ENCODE measurements around the gene PSMD14. TPM values are rescaled to one million over a fixed set of nuclear protein-coding genes. Genes with fewer than 3 reads are reported as not detected.

Gene PSMD14
- total and polyA plus RNA-seq, 2 of the 13 experiments (the other 11 are each of a cell fraction or from before 2014, with no cell fraction given) = 60.6 to 149 TPM

DNA sequence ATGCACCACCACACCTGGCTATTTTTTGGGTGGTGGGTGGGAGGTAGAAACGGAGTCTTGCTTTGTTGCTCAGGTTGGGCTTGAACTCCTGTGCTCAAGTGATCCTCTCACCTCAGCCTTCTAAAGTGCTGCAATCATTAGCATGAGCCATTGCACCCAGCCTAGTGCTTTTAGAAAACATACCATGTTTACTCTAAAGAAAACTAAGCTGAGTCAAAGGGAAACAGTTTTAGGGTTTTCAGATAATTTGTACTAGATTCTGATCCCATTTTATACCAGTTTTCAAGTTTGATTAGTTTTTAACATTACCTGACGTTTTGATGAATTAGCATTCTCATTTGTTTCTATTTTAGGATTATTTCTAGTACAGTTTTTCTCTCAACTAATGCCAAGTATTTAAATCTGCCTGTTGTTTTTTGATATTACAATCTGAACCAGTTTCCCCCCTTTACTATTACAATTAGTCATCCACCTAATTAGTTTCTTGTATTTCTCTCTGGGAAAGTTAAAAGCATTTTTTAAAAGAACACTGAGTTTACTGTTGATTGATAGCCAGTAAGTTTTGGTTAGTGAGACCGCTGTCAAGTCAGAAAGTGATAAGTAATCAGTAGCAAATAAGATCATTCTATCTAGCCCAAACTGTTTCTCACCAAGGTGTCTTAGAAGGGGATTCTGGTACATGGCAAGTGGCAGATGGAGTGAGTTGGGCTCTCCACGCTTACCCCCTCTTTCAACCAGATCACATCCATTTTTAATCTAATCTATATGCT lies 83.7 kb downstream of the PSMD14 start:
- 98% methylated on average over 4 of the region's 4 CpGs for WGBS (ENCODE audit: low lambda C conversion rate)
- intact Hi-C loops (cut with micrococcal nuclease; ENCODE audit: unreplicated experiment) (loop anchor here (5.0 kb wide), 1 partner anchor 85 kb away; the partner anchor contains the start of gene PSMD14), in situ Hi-C loops (cut with HindIII; ENCODE audit: extremely low pct_ligation_motif_present, low pct_unique_long_range_greater_than_20kb) (no loop called here)
- FAIRE-seq (no peak), DNase-seq (ENCODE audit: low spot score) (no peak), ATAC-seq (no peak)
- no TSS peak for BruUV-seq (replicated peaks)
- no peak overlapping the region for H3K4me2 ChIP-seq (ENCODE audit: low read depth, low read length)
- H2AFZ ChIP-seq (ENCODE audit: low read length) = no peak overlapping the region
- H3K27ac ChIP-seq (ENCODE audit: extremely low read length, insufficient read depth, low read length) = no peak overlapping the region
- peaks cover 13 to 56% of the 10 kb centered on the region in 2 experiments for H3K36me3 ChIP-seq (replicated peaks in 1 of 2; ENCODE audit: control insufficient read depth in 1 of 2, insufficient read depth in 2 of 2, low read length in 2 of 2)
- H3K9ac ChIP-seq (ENCODE audit: insufficient read depth, low read depth, low read length) = no peak overlapping the region
- POLR2A ChIA-PET = no interaction called here
- H3K9me3 ChIP-seq (ENCODE audit: low read length) = no peaks in the 10 kb centered on the region
- no peaks in the 10 kb centered on the region for H4K20me1 ChIP-seq (ENCODE audit: insufficient read depth, low read length)
- no peaks in the 10 kb centered on the region for H3K4me1 ChIP-seq (ENCODE audit: insufficient read depth, low read length)
- CTCF ChIA-PET (ENCODE audit: low intra/inter-chr PET ratio, low total read pairs) = no interaction called here
- no peaks in the 10 kb centered on the region for H3K27me3 ChIP-seq (ENCODE audit: control insufficient read depth in 1 of 2, insufficient read depth in 2 of 2, low read length in 2 of 2)
- no peak overlapping the region for H3K4me3 ChIP-seq (replicated peaks in 1 of 3; ENCODE audit: insufficient read depth in 1 of 3, low read depth in 2 of 3, low read length in 3 of 3)
- no peaks in the 10 kb centered on the region for H3K79me2 ChIP-seq (ENCODE audit: insufficient read depth, low read length)
- TF ChIP-seq ZNF256 (CRISPR knock-in tag; conservative IDR thresholded peaks at IDR 0.05) (no peak), ZNF7 (CRISPR knock-in tag; IDR thresholded peaks at IDR 0.05) (no peak)

GRCh38 chr2:161400076-161400475 lies 91.9 kb downstream of the PSMD14 start:
- ATAC-seq (no peak), FAIRE-seq (no peak), DNase-seq (ENCODE audit: low spot score) (no peak)
- no peak overlapping the region for H2AFZ ChIP-seq (ENCODE audit: low read length)
- H3K27me3 ChIP-seq (ENCODE audit: control insufficient read depth in 1 of 2, insufficient read depth in 2 of 2, low read length in 2 of 2) = no peaks in the 10 kb centered on the region
- ChIA-PET CTCF (ENCODE audit: low intra/inter-chr PET ratio, low total read pairs) (no interaction called here), POLR2A (interaction anchor here (0.6 kb wide), 1 partner anchor 1785 kb away, joined by 3 read pairs; no protein-coding TSS in a partner anchor)
- TF ChIP-seq KLF9 (CRISPR knock-in tag; IDR thresholded peaks at IDR 0.05; ENCODE audit: low read depth) = no peak
- no peak for TF ChIP-seq ZNF879 (CRISPR knock-in tag; IDR thresholded peaks at IDR 0.05)
- TF ChIP-seq ZNF24 (IDR thresholded peaks at IDR 0.05) = no peak
- TF ChIP-seq ZFP90 (CRISPR knock-in tag; IDR thresholded peaks at IDR 0.05; ENCODE audit: borderline replicate concordance) = no peak
- no peak for TF ChIP-seq CENPBD1 (CRISPR knock-in tag; IDR thresholded peaks at IDR 0.05; ENCODE audit: borderline replicate concordance, low read depth)
- no peak for TF ChIP-seq CCAR2 (optimal IDR thresholded peaks at IDR 0.05; ENCODE audit: low read depth, low read length)
- TF ChIP-seq ZGPAT (CRISPR knock-in tag; IDR thresholded peaks at IDR 0.05) = no peak
- no peak for TF ChIP-seq ZSCAN31 (CRISPR knock-in tag; IDR thresholded peaks at IDR 0.05; ENCODE audit: low read depth)
- TF ChIP-seq ZNF570 (CRISPR knock-in tag; IDR thresholded peaks at IDR 0.05; ENCODE audit: borderline replicate concordance) = no peak
- no peak for TF ChIP-seq ZKSCAN8 (CRISPR knock-in tag; IDR thresholded peaks at IDR 0.05; ENCODE audit: borderline replicate concordance)
- TF ChIP-seq RBM22 (optimal IDR thresholded peaks at IDR 0.05; ENCODE audit: low read length) = no peak
- TF ChIP-seq TRIM24 (CRISPR knock-in tag; IDR thresholded peaks at IDR 0.05) = no peak
- TF ChIP-seq SETDB1 (CRISPR knock-in tag; IDR thresholded peaks at IDR 0.05; ENCODE audit: borderline replicate concordance) = no peak
- no peak overlapping the region for H3K27ac ChIP-seq (ENCODE audit: extremely low read length, insufficient read depth, low read length)
- H3K9me3 ChIP-seq (ENCODE audit: low read length) = no peaks in the 10 kb centered on the region
- no peak overlapping the region for H3K4me2 ChIP-seq (ENCODE audit: low read depth, low read length)
- no peaks in the 10 kb centered on the region for H3K79me2 ChIP-seq (ENCODE audit: insufficient read depth, low read length)
- 97% methylated on average over 2 of the region's 2 CpGs for WGBS (ENCODE audit: low lambda C conversion rate)
- H3K4me3 ChIP-seq (replicated peaks in 1 of 3; ENCODE audit: insufficient read depth in 1 of 3, low read depth in 2 of 3, low read length in 3 of 3) = no peak overlapping the region
- H3K4me1 ChIP-seq (ENCODE audit: insufficient read depth, low read length) = no peaks in the 10 kb centered on the region
- intact Hi-C loops (cut with micrococcal nuclease; ENCODE audit: unreplicated experiment) (no loop called here), in situ Hi-C loops (cut with HindIII; ENCODE audit: extremely low pct_ligation_motif_present, low pct_unique_long_range_greater_than_20kb) (no loop called here)
- H3K9ac ChIP-seq (ENCODE audit: insufficient read depth, low read depth, low read length) = no peak overlapping the region
- no TSS peak for BruUV-seq (replicated peaks)
- peaks cover 21 to 46% of the 10 kb centered on the region in 2 experiments for H3K36me3 ChIP-seq (replicated peaks in 1 of 2; ENCODE audit: control insufficient read depth in 1 of 2, insufficient read depth in 2 of 2, low read length in 2 of 2)
- H4K20me1 ChIP-seq (ENCODE audit: insufficient read depth, low read length) = no peaks in the 10 kb centered on the region

All from HepG2 (cell line).